Transverse colon (tissue), 4 donors: ENCODE measurements around the gene CPLX1. TPM values are rescaled to one million over a fixed set of nuclear protein-coding genes. Genes with fewer than 3 reads are reported as not detected.

Experiments used
- DNase-seq: peaks from one replicate; pipeline ENCODE4 v3.0.0-alpha.2; 2019
- H3K27ac ChIP-seq, 4 donors: fragments of 200-600 bp; sonication (generic); 2 replicates each; pipeline ENCODE4 v1.5.1; 2016 to 2018; ENCODE audit warnings: inconsistent platforms in 4 of 4
- H3K27me3 ChIP-seq: fragments of 200-600 bp; sonication (generic); 2 replicates; pipeline ENCODE4 v1.5.1; 2017; ENCODE audit warnings: inconsistent platforms
- H3K36me3 ChIP-seq, 4 donors: fragments of 200-600 bp; sonication (generic); 2 replicates each; pipeline ENCODE4 v1.5.1; 2017 to 2019; ENCODE audit warnings: inconsistent platforms in 4 of 4
- H3K4me1 ChIP-seq, 4 donors: fragments of 200-600 bp; sonication (generic); 2 replicates each; pipeline ENCODE4 v1.5.1; 2017 to 2020; ENCODE audit warnings: inconsistent platforms in 4 of 4
- H3K4me3 ChIP-seq, 4 donors: fragments of 200-600 bp; sonication (generic); 1 replicate in 1 of 4; 2 replicates in 3 of 4; pipeline versions ENCODE4 v1.5.1 to v1.6.1; 2017 to 2019; ENCODE audit warnings: inconsistent platforms in 4 of 4
- H3K9me3 ChIP-seq, 2 donors: fragments of 200-600 bp; sonication (generic); 2 replicates each; pipeline ENCODE4 v1.5.1; 2017 to 2019; ENCODE audit warnings: inconsistent platforms in 2 of 2
- CTCF ChIP-seq, 5 experiments: fragments of 200-600 bp in 3 of 5; fragments of 450-650 bp in 2 of 5; sonication (generic) in 3 of 5; IDR thresholded peaks; 1 replicate in 2 of 5; 2 replicates in 3 of 5; pipeline ENCODE4 v1.5.1; 2016 to 2017; ENCODE audit warnings: antibody characterized with exemption in 5 of 5, inconsistent platforms in 3 of 5, mild to moderate bottlenecking in 2 of 5, moderate library complexity in 1 of 5
- EP300 ChIP-seq: sonication (generic); formaldehyde crosslinking; IDR thresholded peaks from one replicate; pipeline ENCODE4 v1.6.1; 2017; ENCODE audit warnings: antibody characterized with exemption, low read depth
- POLR2A ChIP-seq: fragments of 450-650 bp; IDR thresholded peaks from one replicate; pipeline ENCODE4 v1.6.1; 2016; ENCODE audit warnings: antibody characterized with exemption, mild to moderate bottlenecking, moderate library complexity
- POLR2AphosphoS5 ChIP-seq, 3 donors: sonication (generic); formaldehyde crosslinking; IDR thresholded peaks; one replicate each; pipeline ENCODE4 v1.6.1; 2016; ENCODE audit warnings: antibody characterized with exemption in 3 of 3
- WGBS, 2 donors: methylation state at CpG; one replicate each; pipeline ENCODE4 v1.1.5; 2018; ENCODE audit warnings: low coverage in 1 of 2; 5-methylcytosine and 5-hydroxymethylcytosine counted together
- in situ Hi-C, 4 donors: fragments of 200-750 bp; cut with MboI; loops; one replicate each; pipeline versions ENCODE4 v1.15.0 to v1.15.1; 2017; ENCODE audit warnings: low sequenced_read_pairs in 3 of 4, low pct_ligation_motif_present in 1 of 4, low pct_unique_long_range_greater_than_20kb in 1 of 4
- intact Hi-C: fragments of 100-400 bp; cut with DNase I; formaldehyde crosslinking; loops from one replicate; pipeline ENCODE4 v1.15.1; 2023; ENCODE audit warnings: low total_unique reads
- total RNA-seq, 4 donors: library from RNA; depleted of rRNA; stranded (reverse); fragments of >200 nt; gene quantifications; one replicate each; pipeline ENCODE4 v1.1.0, GENCODE V29; 2016

CPLX1 gene
- total RNA-seq, 4 donors from 2014 or later: 0.32 to 3.7 (median 0.41) TPM; not detected in 1

GRCh38 chr4:872241-872981, 46.5 kb upstream of the CPLX1 start:
- DNase-seq: no peak
- Histone ChIP-seq H3K4me3 (no peak overlapping the region), H3K27me3 (no peaks in the 10 kb centered on the region), H3K4me1 (no peaks in the 10 kb centered on the region), H3K36me3 (peaks cover 0 to 32% (median 10%) of the 10 kb centered on the region in 4 donors), H3K9me3 (no peaks in the 10 kb centered on the region), H3K27ac (no peak overlapping the region)
- WGBS, 2 donors: 93% methylated on average over 34 of the region's 43 CpGs; no CpG with 5 or more reads in 1 of the 2 donors
- intact Hi-C loops: no loop called here
- in situ Hi-C loops: no loop called here
- no peak for TF ChIP-seq POLR2A
- TF ChIP-seq POLR2AphosphoS5 (IDR thresholded peaks at IDR 0.05): no peak
- no peak for TF ChIP-seq EP300
- no peak for TF ChIP-seq CTCF (IDR thresholded peaks at IDR 0.05)

- intact Hi-C loops (no loop called here), in situ Hi-C loops (no loop called here)
- H3K4me1 ChIP-seq: no peaks in the 10 kb centered on the region
- no peaks in the 10 kb centered on the region for H3K9me3 ChIP-seq
- peaks cover 0 to 34% (median 14%) of the 10 kb centered on the region in 4 donors for H3K36me3 ChIP-seq
- no peak overlapping the region for H3K27ac ChIP-seq
- no peak for DNase-seq
- TF ChIP-seq CTCF (IDR thresholded peaks at IDR 0.05) (no peak), POLR2AphosphoS5 (IDR thresholded peaks at IDR 0.05) (no peak), POLR2A (no peak), EP300 (no peak)
- WGBS, 2 donors: 80% methylated on average over 9 of the region's 9 CpGs; no CpG with 5 or more reads in 1 of the 2 donors
- no peaks in the 10 kb centered on the region for H3K27me3 ChIP-seq
- H3K4me3 ChIP-seq: no peak overlapping the region
Measured at GRCh38 chr4:871484-871883, 45.6 kb upstream of the CPLX1 start.

- 95% methylated on average over 20 of the region's 20 CpGs; no CpG with 5 or more reads in 1 of the 2 donors for WGBS, 2 donors
- TF ChIP-seq EP300 (no peak), POLR2AphosphoS5 (IDR thresholded peaks at IDR 0.05) (no peak), CTCF (IDR thresholded peaks at IDR 0.05) (no peak), POLR2A (no peak)
- H3K4me3 ChIP-seq: no peak overlapping the region
- no peak overlapping the region for H3K27ac ChIP-seq
- intact Hi-C loops: no loop called here
- no peaks in the 10 kb centered on the region for H3K27me3 ChIP-seq
- in situ Hi-C loops: no loop called here
- no peaks in the 10 kb centered on the region for H3K9me3 ChIP-seq
- no peaks in the 10 kb centered on the region for H3K4me1 ChIP-seq
- peaks cover 0 to 36% (median 17%) of the 10 kb centered on the region in 4 donors for H3K36me3 ChIP-seq
- no peak for DNase-seq
Measured at GRCh38 chr4:870951-871350, 45.0 kb upstream of the CPLX1 start.

- no peak overlapping the region for H3K27ac ChIP-seq
- no peak for DNase-seq
- H3K9me3 ChIP-seq: no peaks in the 10 kb centered on the region
- intact Hi-C loops: no loop called here
- in situ Hi-C loops: no loop called here
- no peaks in the 10 kb centered on the region for H3K4me1 ChIP-seq
- no peak overlapping the region for H3K4me3 ChIP-seq
- peaks cover 0 to 36% (median 19%) of the 10 kb centered on the region in 4 donors for H3K36me3 ChIP-seq
- TF ChIP-seq CTCF (IDR thresholded peaks at IDR 0.05) (no peak), EP300 (no peak), POLR2A (no peak), POLR2AphosphoS5 (IDR thresholded peaks at IDR 0.05) (no peak)
- 97% methylated on average over 15 of the region's 15 CpGs; no CpG with 5 or more reads in 1 of the 2 donors for WGBS, 2 donors
- no peaks in the 10 kb centered on the region for H3K27me3 ChIP-seq
Measured at GRCh38 chr4:869776-870175, 43.8 kb upstream of the CPLX1 start.
